NT2/D1 (cell line): ENCODE data around the gene CD84.

ENCODE experiments used
- SUZ12 ChIP-seq: IDR thresholded peaks from 2 replicates; pipeline ENCODE4 v1.6.1; 2011; ENCODE audit not compliant: insufficient read length, insufficient read depth; ENCODE audit errors: extremely low read depth
- YY1 ChIP-seq: IDR thresholded peaks from 2 replicates; pipeline ENCODE4 v1.6.1; 2011; ENCODE audit not compliant: insufficient read length, insufficient read depth
- ZNF274 ChIP-seq: IDR thresholded peaks from 2 replicates; pipeline ENCODE4 v1.6.1; 2011; ENCODE audit warnings: mild to moderate bottlenecking, low read depth, low read length

GRCh38 chr1:160614410-160614809, 35.1 kb upstream of the CD84 start:
- TF ChIP-seq YY1 (no peak), SUZ12 (no peak), ZNF274 (no peak)
